ENCODE data around the gene AFAP1L1. TPM values are rescaled to one million over a fixed set of nuclear protein-coding genes. Genes with fewer than 3 reads are reported as not detected.
"Not testable (repeated sequence)": the region's sequence is repeated elsewhere in the genome, so short reads cannot be mapped to it uniquely, and the experiment has no call there.

Gene AFAP1L1
- total RNA-seq, 2 donors from 2014 or later: 17.9 to 30.3 TPM

DNA sequence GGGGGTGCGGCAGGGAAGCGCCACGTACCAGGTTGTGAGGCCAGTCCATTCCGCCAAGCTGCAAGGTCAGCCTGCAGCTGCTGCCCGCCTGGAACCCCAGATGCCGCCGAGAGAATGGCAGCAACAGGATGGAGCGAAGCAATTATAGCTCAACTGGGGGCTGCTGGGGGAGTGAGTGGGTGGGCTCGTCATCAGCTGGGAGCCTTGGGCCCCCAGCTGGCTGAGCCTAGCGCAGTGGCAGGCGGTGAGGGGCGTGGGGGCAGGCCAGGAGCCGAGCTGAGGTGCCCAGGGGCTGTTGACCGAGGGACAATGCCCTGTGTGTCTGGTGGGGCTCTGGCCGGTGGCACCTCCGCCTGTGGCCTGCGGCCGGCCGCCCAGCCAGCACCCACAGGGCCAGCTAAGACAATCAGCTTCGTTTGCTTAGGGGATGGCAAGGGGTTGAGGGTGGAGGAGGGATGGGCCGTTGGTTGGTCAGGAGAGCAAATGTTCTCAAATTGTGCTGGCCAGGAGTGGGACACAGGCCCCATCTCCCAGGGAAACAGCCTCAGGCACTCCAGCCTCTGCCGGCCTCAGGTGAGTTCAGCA, 107.6 kb downstream of the AFAP1L1 start, which contains the start of gene IL17B:
TSS of gene IL17B (minus strand) at position 116 of the 585 bp plus-strand sequence. CDS start at position 49, 67 bp downstream.
- DNase-seq (ENCODE audit: low spot score): peak; percentile 71
- intact Hi-C loops (cut with DNase I): no loop called here

DNA sequence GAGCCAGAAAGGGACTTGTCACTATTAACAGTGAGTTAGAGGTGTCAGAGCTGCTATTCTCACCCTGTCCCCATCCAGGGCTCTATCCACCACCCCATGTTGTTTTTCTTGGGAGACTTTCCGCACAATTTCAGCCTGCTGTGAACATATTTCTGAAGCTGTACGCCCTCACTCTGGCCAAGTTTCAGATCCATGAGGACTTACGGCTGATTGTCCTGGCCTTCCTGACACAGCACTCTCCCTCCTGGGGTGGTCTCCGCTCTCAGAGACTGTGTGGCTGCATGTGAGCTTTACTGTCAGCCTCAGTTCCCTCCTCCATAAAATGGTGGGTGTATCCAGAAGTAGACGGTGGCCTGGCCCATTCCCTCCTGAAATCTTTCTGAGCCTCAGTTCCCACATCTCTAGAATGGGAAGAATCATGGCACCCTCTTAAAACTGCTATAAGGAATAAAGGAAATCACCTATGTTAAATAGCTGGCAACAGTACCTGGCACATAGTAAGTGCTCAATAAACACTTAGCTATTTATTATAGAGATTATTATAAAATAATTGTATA, 108.2 kb downstream of the AFAP1L1 start:
- intact Hi-C loops (cut with DNase I): loop anchor here (2.0 to 5.0 kb wide), 3 partner anchors 37 to 53 kb away; no protein-coding TSS in a partner anchor
- DNase-seq (ENCODE audit: low spot score): peak; percentile 47

DNA sequence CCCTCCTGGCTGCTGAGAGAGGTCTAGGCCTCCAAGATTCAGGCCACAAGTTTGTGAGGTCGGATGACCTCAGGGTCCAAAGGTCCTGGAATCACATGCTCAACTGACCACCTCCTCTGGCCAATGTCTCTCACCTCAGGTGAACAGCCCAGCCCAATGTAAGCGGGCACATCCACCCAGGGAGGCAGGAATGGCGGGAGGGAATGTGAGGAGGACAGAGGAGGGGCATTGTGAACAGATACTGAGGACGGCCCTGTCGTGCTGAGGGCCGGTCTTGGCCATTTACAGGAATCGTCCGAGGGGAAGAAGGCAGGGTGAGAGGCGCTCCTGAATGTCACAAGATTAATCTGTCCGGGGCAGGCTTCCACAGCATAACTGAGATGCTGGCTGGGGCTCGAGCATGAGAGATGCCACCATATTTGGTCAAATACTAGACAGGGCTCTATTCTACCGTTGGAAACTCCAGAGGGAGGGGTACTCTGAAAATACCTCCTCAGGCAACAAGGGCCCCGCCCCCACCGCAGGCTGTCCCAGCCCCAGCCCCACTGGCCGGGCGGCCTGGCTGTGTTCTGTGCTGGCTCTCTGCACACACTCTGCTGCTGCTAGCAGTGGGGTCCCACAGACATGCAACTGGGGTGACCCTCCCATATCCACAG, 108.9 kb downstream of the AFAP1L1 start:
- intact Hi-C loops (cut with DNase I): loop anchor here (2.0 to 5.0 kb wide), 3 partner anchors 37 to 52 kb away; no protein-coding TSS in a partner anchor

DNA sequence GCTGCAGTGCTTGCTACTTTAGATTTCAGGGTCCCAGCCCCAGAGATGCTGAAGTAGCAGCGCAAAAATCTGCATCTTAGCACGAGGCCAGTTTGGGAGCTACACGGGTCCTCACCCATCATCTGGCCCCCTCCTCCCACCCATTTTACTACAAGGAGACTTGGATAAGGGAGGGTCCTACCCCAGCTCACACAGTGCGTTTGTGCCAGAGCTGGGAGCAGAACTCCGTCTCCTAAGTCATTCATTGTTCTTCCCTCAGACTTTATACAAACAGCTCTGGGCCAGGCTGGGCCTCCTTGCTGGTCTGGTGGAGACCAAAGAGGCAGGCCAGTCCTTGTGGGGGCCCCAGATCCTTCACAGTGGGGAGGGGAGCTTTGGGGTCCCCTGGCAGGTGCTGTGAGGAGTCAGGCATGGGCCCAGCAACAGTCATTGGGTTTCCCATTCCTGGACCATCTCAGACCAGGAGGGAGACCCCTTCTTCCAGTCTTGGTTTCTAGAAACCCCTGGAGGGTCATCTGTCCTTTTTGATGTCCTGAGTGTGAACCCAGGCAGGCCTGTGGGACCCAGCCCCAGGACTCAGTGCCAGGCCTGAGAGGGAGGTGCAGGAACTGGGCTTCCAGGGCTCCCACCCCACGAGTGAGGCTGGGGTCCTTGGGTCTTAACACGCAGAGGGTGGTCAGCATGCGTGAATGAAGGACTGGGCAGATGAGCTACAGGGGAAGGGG, 109.8 kb downstream of the AFAP1L1 start:
- DNase-seq (ENCODE audit: low spot score): peak; percentile 53

More for the DNA sequence above, 108.9 kb downstream of the AFAP1L1 start:
- peak; percentile 90 for DNase-seq (ENCODE audit: low spot score)

DNA sequence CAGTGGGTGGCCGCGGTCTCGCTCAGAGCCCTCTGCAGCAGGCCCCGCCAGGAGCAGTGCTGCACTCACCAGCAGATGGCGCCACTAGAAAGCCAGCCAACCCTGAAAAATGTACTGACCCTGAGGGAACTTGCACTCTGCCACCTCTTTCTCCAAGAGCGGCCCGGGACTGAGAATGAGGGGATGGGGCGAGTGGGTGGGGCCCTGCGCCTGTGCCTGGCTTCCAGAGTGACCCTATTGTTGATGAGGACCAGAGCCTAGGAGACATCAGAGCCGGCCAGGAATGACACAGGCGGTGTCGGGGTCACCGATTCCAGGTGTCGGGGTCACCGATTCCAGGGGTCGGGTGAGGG, 110.3 kb downstream of the AFAP1L1 start:
- DNase-seq (ENCODE audit: low spot score): peak; percentile 94

More for the DNA sequence above, 109.8 kb downstream of the AFAP1L1 start:
- intact Hi-C loops (cut with DNase I): loop anchor here (2.0 to 5.0 kb wide), 3 partner anchors 36 to 51 kb away; no protein-coding TSS in a partner anchor

DNA sequence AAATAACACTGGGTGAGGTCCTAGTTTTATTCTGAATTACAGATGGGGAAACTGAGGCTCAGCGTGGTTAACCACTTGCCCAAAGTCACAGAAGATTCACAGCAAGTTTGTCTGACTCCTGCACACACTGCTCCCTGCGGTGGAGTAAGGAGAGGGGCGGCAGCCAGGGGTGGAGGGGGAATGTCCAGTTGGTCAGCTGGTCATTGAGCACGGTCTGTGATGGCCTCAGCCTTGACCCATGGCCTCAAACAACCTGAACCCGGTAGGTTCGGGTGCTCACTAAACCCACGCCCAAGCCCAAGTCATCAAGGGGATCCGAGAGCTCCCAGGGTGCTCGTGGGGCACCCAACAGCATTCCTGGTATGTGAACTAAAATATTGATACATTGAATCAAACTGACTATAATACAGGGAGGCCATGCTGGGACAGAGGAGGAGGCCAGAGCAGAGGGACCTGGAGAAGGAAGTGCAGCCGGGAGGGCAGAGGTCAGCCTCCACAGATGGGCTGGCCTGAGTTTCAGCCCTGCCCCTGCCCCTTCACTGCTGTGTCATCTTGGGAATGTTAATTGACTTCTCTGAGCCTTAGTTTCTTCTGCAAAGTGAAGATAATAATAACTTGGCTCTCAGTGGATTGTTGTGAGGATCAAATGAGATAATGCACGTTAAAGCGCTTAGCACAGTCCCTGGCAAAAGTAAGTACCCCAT, 111.0 kb downstream of the AFAP1L1 start:
- intact Hi-C loops (cut with DNase I): loop anchor here (5.0 kb wide), 2 partner anchors 35 to 50 kb away; no protein-coding TSS in a partner anchor
- peak; percentile 78 for DNase-seq (ENCODE audit: low spot score)

More for the DNA sequence above, 110.3 kb downstream of the AFAP1L1 start:
- intact Hi-C loops (cut with DNase I): loop anchor here (2.0 to 5.0 kb wide), 3 partner anchors 35 to 51 kb away; no protein-coding TSS in a partner anchor

DNA sequence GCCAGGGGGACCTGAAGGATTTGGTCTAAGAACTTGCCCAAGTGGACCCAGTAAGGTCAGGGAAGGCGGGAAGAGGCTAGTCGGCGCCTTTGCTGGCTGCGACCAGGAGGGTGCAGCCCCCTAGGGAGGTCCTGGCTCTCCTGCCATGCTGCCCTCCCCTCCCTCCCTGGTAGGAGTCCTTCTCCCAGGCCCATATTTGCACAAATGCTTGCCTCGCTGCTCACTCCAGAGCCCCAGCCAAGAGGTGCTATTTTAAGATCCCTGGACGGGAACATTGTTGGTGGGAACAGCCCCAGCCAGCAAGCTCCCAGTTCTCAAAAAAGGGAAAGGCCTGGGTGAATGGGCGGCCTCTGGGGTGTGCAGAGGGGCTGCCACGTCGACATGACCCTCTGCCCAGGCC, 111.7 kb downstream of the AFAP1L1 start:
- DNase-seq (ENCODE audit: low spot score): peak; percentile 87
- intact Hi-C loops (cut with DNase I): loop anchor here (5.0 kb wide), 2 partner anchors 34 to 49 kb away; no protein-coding TSS in a partner anchor

DNA sequence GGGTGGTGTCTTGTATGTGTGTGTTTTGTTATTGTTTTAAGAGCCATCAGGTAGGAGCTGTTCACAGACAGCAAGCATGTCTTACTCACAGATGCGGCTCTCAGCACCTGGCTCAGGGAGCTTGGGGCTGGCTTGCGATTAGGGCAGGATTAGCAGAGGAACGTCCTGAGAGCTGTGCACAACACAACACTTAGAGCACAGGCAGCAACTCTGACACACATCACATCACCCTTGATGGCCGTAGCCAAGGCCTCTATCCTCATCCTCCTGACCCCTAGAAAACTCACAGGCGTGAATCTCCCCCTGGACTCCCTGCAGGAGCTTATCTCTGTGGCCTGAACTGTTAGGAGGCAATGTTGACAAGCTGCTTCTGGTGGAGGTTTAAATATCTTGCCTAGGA, 114.5 kb downstream of the AFAP1L1 start:
- DNase-seq (ENCODE audit: low spot score): peak; percentile 31
- intact Hi-C loops (cut with DNase I): loop anchor here in 1 of 2 donors (2.0 kb wide), 1 partner anchor 17 kb away; no protein-coding TSS in a partner anchor

DNA sequence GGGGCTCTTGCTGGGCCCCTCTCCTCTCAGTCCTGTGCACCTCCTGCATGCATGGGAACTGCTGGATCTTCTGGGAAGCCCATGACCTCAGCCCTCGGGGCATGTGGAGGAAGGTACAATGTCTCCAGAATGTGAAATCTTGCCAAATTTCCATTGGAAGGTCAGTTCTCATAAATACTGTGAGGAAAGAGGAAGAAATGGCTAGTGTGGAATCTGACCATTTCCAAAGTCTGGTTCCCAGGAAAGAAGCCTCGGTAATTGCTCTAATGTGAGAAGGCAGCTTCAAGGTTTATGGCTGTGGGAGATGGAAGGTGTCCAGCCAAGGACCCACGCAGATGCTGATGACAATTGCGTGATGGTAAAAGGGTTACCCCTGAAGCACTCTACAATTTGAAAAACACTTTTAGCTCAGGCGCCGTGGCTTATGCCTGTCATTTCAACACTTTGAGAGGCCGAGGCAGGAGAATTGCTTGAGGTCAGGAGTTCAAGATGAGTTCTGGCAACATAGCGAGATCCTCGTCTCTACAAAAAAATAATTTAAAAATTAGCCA, 115.5 kb downstream of the AFAP1L1 start:
- peak; percentile 79 for DNase-seq (ENCODE audit: low spot score)
- intact Hi-C loops (cut with DNase I): loop anchor here in 1 of 2 donors (2.0 kb wide), 1 partner anchor 16 kb away; no protein-coding TSS in a partner anchor

DNA sequence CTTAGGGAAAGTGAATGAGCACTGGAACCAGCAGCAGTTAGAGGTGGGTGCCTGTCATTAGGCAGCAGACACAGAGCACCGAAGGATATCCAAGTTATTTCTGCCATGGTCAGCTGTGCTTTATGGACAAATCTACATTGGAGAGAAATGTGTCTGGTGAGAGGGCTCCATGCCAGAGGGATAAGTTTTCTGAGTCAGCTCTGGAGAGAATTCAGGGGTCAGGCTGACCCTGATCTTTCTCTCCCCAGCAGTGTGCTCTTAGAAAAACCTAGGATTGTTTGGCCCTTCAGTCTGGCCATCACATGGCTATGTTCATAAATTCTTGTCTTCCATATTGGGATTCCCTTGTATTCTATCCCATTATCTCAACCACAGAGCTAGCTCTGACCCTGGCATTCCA, 116.3 kb downstream of the AFAP1L1 start:
- intact Hi-C loops (cut with DNase I): loop anchor here in 1 of 2 donors (2.0 kb wide), 1 partner anchor 15 kb away; no protein-coding TSS in a partner anchor
- DNase-seq (ENCODE audit: low spot score): peak; percentile 29

DNA sequence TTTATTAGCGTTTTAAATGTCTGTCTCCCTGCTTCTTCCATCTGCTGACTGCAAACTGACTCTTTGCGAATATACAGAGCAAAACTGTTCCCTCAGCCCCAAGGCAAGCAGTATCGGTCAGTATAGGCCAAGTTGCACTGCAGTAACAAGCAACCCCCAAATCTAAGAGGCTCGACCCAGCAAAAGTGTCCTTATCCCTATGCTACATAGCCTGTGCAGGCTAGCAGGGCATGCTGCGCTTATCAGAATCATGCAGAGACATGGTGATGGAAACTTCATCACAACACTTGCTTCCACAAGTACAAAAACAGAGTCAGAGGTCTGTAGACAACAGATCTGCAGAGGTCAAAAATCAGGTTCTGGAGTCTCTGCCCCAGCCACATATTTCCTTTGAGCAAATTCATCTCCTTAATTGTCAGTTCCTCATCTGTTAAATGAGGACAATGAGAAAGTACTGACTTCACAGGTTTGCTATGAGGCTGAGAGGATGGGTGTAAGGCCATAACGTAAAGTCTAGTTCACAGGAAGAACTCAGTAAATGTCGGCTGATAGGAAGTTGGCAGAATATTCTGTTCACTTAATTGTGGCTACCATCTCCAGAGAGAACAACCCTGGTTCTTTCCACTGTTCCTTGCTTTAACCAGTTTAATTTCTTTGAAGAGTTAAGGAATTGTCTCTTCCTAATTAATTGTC, 117.0 kb downstream of the AFAP1L1 start:
- intact Hi-C loops (cut with DNase I): no loop called here
- peak; percentile 0 for DNase-seq (ENCODE audit: low spot score)

DNA sequence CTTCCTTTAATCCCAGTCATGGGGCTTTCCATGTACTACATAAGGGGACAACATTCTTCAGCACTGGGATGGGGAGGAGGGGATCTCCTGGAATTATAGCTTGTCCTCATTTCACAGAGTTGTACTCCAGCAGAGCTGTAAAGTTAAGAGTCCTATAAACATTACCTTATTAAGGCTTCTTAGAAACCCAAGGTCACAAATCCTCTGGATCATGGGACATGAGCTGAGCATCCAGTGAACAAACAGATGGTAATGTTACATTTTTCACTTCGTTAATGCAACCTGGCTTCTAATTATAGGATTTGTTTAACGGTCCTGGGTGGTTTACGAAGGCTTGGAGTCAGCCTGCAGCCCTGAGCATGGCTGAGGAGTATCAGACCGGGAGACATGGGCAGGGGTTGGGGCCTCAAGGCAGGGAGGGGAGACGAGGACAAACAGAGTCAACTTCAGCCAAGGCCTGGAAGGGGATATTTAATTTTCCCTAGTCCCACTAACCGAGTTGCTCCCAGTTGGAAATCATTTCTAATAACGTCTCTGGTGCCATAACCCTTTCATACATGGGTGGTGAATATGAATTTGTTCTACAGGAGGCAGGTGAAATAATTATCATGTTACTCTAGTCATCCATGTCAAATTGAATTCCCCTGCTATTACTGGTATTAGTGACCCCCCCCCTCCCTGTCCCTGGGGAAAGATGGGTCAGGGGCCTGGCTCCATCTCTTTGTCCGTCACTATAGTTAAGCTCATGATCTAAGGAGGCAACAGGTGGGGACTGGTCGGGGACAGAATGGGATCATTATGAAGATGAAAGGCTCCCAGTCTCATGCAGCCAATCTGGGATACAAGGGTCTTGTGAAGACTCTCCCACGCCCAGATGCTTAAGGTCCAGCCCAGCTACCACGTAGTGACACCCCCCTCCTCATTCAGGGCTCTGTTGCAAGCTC, 118.2 kb downstream of the AFAP1L1 start:
- intact Hi-C loops (cut with DNase I): no loop called here
- DNase-seq (ENCODE audit: low spot score): peak; percentile 43

DNA sequence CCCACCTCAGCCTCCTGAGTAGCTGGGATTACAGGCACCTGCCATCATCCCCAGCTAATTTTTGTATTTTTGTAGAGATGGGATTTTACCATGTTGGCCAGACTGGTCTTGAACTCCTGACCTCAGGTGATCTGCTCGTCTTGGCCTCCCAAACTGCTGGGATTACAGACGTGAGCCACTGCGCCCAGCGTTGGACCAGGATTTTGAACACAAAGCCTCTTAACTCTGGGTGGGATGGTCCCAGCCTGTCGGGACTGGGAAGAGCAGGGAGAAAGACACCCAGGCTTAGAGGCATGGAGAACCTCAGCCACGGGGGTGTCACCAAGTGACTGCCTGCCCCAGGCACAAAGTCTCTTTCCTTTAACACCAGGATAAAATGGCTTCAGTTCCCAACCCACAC, 119.4 kb downstream of the AFAP1L1 start:
- intact Hi-C loops (cut with DNase I): not testable (repeated sequence)
- peak; percentile 59 for DNase-seq (ENCODE audit: low spot score)
